Mesenteric fat pad (tissue), 1 donor: ENCODE data around the gene CRYBB2. TPM values are rescaled to one million over a fixed set of nuclear protein-coding genes. Genes with fewer than 3 reads are reported as not detected.
"Not testable (repeated sequence)": the region's sequence is repeated elsewhere in the genome, so short reads cannot be mapped to it uniquely, and the experiment has no call there.

Experiments used
- DNase-seq: peaks from one replicate; pipeline ENCODE4 v3.0.0-alpha.2; 2020; ENCODE audit warnings: low spot score
- total RNA-seq: library from RNA; stranded (reverse); fragmentation: NEBNext Ultra II Directional; extraction: Animal tissue kit (Norgen Biotek cat#: 25700); gene quantifications from one replicate; pipeline ENCODE4 v1.2.1, GENCODE V29; 2021
- donor health status: DM: yes; HTN: yes; CAD: no.

Gene CRYBB2
- total RNA-seq, 1 donor from 2014 or later = not detected

DNA sequence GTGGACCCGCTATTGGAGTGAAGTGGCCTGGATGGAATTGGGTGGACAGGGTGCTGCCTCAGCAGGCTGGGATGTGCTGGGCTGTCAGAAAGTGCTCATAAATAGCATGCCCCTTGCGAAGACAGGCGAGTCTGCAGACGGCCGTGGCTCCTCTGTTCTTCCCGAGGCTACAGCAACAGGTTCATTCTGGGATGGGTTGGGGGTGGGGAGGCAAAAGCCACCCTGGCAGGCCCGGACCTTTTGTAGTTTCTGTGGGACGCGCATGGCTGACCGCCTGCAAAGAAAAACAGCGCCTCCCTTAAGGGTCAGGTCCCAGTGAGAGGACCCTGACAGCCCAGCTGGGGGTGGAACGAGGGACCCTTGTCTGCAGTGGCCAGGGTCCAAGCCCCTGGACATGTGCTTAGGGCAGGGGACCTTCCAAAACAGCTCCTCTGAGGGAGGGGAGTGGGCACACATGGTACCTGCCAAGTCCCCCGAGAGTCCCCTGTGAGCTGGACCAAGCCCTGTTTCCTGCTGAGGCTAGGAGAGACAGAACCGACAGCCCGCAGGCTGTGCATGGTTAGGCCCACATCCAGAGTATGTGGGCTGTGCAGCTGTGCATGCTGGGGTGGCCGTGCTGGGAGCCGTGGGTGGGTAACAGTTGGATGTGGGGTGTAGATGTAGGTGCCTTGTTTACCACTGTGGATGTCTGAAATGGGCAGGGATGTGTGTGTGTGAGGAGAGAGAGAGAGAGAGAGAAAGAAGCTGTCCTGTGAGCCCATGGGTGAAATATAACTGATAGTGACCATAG, 19.5 kb upstream of the CRYBB2 start, which contains the start of gene CRYBB3:
Gene CRYBB3, plus strand, starts transcription at position 128 of the 790 bp plus-strand sequence. CDS start 1,539 bp downstream, outside the sequence.
- DNase-seq = no peak

DNA sequence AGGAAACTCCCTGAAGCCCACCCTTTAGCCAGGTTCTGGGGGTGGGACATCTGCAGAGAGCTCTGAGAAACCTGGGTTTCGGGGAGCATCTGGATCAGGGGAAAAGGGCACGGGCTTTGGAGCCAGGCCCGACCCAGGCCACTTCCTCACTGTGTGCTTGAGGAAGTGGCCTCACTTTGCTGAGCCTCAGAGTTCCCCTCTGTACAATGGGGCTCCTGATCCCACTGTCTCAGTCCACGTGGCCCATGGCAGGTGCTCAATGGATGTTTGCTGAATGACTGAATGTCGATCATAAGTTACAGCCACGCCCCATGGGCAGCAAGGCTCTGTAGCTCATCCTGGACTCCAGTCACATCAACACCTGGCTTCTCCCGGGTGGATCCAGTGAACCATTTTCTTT, 18.5 kb upstream of the CRYBB2 start:
- no peak for DNase-seq

DNA sequence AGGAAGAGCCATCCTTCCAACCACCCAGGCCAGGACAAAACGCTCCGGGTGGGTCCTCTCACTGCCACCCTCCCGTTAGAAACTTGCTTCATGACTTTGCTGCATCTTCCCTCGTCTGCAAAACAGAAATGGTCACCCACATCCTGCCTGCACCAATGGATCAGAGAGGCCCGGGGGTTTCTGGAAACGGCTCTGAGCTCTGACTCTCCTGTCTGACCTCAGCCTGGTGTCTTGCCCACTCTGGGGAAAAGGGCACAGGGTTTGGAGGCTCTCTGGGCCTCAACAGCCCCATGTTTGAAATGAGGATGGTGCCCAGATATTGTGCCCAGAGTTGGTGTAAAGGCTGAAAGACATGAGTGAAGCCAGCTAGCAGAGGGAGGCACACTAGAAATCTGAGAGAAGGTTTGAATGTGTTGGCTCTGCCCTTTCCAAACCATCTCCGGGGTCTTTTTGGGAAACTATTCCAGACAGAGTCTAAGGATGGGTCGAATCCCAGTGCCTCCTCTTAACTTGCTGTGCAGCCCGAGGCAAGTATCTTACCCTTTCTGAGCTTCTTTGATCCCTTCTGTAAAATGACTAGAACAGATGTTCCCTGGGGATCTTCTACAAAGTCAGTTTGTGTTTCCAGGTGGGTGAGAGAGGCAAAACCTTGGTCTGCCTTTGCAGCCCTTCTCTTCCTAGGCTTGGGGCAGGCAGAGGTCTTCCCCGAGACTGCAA, 17.7 kb upstream of the CRYBB2 start:
- DNase-seq = no peak

DNA sequence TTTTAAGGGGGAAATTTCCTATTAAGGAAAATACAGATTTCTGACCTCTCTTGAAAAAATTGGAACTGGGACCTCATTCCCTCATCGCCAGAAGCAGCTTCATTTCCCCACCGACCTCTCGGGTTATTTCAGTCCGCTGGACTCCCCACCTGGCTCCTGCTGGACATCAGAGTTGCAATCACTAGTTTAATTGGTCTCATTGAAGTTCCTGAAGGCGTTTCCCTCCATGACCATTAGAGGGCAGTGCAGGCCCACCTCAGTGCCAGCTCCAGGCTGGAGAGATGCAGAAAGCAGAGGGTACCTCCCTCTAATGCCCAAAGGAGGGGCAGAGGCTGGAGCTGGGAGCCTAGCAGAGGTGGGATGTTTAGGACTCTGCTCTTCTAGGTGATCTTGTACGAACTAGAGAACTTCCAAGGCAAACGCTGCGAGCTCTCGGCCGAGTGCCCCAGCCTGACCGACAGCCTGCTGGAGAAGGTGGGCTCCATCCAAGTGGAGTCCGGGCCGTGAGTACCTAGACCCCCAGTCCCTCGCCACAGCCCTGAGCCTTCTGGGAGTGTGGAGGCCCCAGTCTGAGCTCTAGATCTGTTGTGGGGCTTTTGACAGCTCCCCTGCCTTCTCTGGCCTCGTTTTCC, 17.0 kb upstream of the CRYBB2 start:
- DNase-seq = no peak

DNA sequence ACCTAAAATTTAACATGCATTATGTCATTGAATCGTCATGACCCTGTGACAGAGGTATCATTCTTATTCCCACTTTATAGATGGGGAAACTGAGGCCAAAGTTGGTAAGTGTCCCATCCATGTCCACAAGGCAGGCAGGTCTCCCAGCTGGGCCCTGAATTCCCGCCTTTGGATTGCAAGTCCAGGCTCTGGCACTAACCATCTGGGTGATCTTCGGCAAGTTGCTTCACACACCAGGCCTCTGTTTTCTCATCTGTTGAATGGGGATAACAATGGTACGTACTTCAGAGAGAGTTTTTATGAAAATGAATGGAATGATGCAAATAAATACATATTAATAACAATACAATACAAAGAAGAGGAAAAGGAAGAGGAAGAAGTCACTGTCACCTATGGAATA, 16.4 kb upstream of the CRYBB2 start:
- DNase-seq = no peak

DNA sequence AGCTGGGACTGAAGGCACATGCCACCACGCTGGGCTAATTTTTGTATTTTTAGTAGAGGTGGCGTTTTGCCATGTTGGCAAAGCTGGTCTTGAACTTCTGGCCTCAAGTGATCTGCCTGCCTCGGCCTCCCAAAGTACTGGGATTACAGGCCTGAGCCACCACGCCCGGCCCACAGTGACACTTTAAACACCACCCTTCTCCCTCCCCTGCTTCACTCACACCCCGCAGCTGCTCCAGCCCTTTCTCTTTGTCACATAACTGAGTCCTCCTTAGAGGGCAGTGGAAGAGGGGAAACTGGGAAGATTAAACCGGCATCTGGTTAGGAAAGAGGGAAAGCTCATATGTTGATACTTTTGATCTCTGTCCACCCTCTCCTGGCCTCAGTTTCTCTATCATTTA, 14.9 kb upstream of the CRYBB2 start:
- DNase-seq = not testable (repeated sequence)

DNA sequence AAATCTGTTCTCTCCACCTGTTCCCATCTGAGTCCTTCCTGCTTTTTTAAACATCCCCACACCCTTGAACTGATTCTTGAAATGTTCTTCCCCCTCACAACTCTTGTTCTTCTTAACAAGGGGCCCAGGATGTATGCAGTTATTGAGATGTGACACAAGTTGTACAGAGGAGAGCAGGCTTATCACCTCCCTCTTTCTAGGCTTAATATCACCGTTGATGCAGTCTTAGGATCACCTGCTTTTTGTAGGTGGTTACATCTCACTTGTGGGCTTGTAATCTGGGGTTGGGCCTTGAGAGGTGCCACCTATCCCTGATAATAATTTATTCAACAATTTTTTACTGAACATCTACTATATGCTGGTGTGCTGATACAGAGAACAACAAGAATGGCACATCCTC, 13.6 kb upstream of the CRYBB2 start:
- DNase-seq = no peak

DNA sequence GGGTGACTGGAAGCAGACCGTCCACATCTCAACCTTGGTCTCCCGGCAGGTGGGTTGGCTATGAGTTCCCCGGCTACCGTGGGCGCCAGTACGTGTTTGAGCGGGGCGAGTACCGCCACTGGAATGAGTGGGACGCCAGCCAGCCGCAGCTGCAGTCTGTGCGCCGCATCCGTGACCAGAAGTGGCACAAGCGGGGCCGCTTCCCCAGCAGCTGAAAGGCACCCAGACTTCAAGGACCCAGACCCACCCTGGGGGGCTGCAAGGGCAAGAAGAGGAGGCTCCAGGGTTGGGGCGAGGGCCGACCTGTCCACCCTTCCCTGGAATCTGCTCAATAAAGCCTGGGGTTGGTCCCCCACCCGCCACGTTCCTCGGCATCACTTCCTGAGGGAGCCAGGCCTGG, 12.4 kb upstream of the CRYBB2 start:
- no peak for DNase-seq

DNA sequence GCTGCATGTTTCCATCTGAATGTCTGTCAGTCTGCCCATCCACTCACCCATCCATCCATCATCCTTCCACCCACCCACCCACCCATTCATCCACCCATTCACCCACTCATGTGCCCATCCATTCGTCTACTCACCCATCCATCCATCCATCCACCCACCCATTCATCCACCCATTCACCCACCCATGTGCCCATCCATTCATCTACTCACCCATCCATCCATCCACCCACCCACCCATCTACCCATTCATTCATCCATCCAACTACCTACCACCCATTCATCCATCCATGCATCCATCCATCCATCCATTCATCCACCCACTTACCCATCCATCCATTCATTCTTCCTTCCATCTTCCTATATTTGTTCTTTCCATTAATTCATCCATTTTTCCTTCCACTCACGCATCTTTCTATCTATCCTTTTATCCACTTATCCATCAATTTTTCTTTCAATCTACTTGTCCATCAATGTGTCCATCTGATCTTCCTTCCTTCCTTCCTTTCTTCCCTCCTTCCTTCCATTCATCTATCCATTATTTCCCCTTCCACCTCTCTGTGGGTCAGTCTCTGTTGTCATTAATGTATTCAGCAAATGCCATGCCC, 11.8 kb upstream of the CRYBB2 start:
- no peak for DNase-seq

DNA sequence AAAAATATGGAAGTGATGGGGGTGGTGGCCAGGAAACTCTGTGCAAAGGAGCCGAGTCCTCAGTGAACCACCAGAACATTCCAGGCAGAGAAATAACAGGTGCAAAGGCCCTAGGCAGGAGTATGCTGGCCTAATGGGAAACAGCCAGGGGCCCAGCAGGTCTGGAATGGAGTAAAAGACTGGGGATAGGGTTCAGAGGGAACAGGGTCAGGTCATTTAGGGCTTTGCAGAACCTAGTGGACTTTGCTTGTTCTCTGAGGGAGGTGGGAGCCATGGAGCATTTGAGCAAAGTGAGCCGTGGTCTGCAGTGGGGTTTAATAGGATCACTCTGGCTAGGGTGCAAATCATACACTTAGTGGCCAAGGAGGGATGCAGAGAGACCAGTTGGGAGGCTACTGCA, 11.1 kb upstream of the CRYBB2 start:
- no peak for DNase-seq

DNA sequence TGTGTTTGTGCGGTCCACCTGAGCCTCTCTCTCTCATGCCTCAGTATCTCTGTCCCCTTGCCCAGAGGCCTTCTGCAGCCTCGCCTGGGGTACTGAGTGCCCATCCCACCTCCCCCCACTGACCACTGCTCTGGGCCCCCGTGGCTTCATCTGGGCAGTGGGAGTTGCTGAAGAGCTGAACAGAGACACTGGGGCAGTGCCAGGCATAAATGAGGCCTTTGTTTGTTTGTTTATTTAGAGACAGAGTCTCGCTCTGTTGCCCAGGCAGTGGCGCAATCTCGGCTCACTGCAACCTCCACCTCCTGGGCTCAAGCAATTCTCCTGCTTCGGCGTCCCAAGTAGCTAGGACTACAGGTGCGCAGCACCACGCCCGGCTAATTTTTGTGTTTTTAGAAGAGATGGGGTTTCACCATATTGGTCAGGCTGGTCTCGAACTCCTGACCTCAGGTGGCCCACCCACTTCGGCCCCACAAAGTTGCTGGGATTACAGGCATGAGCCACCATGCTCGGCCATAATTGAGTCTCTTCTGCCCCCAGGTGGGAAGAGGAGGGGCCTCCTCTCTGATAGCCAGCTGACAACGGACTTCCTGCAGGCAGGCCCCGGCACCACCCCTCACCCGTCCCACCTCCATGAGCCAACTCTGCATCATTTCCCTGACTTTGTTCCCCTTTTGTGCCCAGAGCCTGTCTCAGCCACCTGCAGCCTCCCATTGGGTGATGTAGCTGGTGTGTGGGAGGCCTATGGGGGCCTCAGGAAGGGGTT, 10.5 kb upstream of the CRYBB2 start:
- no peak for DNase-seq

DNA sequence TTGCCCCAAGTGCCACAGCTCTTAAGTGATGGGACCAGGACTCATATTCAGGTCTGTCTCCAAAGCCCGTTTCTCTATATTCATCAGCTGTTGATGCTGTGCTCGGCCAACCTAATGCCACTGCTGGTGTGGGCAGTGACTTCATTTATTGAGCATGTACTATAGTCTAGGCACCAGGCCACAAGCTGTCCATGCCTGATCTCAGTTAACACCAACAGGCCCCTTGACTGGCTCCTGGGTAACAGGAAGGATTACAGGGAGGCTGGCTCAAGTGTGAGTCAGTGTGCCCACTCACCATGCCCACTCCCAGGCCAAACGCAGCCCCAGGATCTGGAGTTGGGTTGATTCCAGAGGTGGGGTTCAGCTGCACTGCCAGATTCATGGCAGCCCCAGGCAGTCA, 8.6 kb upstream of the CRYBB2 start:
- DNase-seq = no peak

DNA sequence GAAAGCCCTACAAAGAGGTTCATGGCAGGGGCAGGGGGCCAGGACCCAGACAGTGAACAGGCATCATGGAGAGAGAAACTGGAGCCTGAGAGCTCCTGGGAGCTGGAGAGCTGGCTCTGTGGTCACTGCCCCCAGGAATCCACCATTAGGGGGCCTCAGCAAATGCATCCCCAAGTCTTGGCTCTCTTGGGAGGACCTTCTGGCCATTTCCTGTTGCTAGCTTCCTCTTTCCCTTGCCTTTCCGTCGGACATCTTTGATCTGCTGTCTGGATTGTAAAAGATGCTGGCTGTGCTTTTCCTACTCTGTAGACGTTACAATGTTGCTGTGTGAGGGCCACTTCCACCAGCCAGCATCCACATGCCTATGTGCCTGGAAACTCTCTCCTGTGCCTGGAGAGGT, 7.1 kb upstream of the CRYBB2 start:
- no peak for DNase-seq

DNA sequence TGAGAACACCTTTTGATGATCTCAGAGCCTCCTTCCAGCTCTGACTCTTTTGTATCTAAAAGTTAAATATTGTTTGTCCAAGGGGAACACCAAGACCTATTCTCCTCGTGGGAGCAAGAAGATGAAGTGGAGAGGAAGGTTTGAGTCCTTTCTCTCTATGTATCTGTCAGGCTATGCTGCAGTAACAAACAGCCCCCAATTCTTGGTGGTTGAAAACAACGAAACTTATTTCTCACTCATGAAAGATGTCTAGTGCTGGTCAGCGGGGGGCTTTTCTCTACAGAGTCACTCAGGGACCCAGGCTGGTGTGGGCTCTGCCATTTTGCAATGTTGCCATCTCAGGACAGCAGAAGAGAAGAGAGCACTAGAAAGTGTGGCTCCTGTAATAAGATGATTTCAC, 6.2 kb upstream of the CRYBB2 start:
- DNase-seq = no peak

DNA sequence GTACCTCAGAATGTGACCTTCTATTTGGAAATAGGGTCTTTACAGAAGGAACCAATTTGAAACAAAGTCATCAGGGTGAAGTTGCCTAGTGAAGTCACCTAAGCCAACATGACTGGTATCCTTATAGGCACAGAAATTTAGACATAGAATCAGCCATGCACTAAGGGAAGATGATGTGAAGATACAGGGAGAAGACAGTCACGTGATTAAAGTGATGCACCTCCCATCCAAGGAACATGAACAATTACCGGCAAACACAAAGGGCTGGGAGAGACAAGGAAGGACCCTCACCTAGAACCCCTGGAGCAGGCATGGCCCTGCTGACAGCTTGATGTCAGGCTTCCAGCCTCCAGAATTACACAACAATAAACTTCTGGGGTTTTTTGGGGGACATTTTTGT, 3.2 kb upstream of the CRYBB2 start:
- DNase-seq = no peak

DNA sequence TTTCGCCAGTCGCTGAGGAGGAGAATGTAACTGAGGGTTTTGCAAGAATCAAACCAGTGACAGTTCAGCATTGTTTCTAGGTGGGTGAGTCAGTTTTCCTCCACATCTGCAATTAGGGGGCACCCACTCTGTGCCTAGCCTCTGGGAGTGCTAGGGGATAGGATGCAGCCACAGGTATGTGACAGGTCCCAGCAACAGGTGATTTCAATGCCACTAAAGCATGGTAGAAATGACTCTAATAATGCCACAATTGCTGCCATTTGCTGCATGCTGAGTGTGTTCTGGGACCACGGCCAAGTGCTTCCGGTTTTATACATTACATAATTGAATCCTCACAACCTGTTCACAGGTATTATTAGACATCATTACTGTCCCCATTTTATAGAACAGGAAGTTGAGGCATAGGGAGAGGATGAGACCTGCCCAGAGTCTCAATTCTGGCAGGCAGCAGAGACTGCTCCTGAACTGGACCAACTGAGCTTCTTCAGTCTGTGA, 556 bp downstream of the CRYBB2 start:
- DNase-seq = no peak

DNA sequence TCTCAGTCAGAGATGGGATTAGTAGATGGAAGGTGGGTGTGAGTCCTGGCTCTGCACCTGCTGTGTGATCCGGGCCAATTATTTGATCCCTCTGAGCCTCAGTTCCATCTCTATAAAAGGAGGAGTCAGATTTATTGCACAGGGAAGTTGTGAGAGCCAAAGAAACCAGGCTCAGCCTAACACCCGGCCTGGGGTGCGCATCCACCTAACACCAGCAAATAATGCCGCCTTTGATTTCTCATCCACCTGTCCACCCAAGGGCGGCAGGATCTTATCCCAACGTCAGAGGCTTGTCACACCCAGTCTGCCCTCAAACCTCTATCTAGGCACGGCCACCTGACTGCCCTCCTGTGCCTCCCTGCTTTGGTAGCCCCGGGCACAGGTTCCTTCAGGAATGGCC, 2.4 kb downstream of the CRYBB2 start:
- DNase-seq = no peak

DNA sequence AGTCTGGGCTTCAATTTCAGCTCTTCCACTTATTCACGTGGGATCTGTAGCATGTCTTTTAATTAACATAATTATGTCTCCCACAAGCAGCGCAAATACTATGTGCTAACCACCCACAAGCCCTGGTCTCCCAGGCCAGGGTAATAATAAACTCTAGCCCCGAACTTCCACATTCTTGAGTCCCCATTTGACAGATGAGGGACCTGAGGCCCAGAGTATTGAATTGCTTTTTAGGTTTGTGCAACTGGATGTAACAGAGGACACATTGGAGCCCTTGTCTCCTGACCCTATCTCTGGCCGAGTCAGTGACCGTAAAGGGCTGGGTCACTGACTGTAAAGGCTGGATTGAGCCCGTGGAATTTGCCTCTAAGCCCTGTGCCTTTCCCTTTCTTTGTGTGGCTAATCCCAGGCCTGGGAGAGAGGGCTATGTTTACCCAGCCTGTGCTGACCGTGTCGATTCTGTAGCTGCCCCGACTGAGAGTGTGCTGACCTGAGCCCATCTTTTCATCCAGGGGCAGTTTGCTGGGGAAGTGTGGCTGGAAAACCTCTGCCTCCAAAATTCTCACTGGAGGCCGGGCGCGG, 3.9 kb downstream of the CRYBB2 start:
- no peak for DNase-seq

DNA sequence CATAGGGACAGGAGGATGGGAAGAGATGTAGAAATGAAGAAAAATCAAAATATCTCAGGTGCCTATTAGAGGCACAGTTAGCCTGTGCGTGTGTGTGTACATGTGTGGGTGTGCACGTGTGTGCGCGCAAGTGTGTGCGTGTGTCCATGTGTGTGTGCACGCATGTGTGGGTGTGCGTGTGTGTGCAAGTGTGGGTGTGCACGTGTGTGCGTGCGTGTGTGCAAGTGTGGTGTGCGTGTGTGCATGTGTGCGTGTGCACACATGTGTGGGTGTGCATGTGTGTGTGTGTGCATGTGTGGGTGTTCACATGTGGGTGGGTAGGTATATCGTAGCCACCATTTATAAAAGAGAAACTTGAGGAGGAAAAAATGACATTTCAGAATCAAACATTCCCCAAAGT, 9.4 kb downstream of the CRYBB2 start:
- DNase-seq = no peak

DNA sequence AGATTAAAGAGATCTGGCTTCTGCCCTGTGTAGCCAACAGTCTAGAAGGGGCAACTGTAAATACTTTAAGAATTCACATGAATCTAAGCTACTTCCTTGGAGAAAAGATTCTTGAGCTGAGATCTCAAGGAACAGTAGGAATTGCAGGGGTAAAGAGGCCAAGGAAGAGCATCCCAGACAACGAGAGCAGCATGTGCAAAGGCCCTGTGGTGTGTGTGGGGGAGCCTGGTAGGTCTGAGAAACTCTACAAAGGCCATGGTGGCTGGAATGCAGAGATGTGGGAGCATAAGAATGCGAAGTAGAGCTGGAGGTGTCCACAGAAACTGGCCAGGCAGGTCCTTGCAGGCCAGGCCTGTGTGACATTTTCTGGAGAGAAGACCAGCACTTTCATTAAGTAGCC, 11.3 kb downstream of the CRYBB2 start:
- DNase-seq = not testable (repeated sequence)

DNA sequence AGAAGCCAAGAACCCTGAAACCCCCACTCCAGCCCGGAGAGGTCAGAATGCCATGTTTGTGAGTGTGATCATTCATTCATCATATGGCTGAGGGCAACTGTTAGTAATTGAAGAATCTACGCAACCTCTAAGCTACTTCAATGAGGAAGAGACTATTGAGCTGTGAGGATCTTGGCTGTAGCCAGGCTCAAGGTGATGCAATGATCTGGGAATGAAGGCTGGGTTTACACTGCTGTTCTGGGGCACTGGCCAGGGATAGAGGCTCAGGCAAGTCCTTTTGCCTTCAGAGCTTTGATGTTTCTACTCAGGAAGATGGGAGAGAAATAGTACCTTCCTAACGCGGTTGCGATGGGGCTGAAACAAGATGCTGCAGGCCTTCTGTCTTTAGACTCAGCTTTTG, 12.9 kb downstream of the CRYBB2 start:
- DNase-seq = no peak
